SK-N-SH (cell line): ENCODE data around the gene IL17RB. TPM values are rescaled to one million over a fixed set of nuclear protein-coding genes. Genes with fewer than 3 reads are reported as not detected.

Source experiments
- CTCF ChIA-PET: fragments of 300-600, 350-600 bp; formaldehyde crosslinking; extraction: SDS; loops from one replicate; lab custom pipeline; 2021; lab: Yijun Ruan, JAX
- POLR2A ChIA-PET: fragments of 350-600 bp; sonication (Branson Sonifier 250); formaldehyde crosslinking; extraction: SDS; loops from one replicate; lab custom pipeline; 2020; ENCODE audit warnings: antibody characterized with exemption, inconsistent platforms; lab: Yijun Ruan, JAX
- DNase-seq: peaks from one replicate; pipeline ENCODE4 v3.0.0; 2012
- H2AFZ ChIP-seq: fragments of 200-600 bp; sonication (generic); 2 replicates; pipeline ENCODE4 v1.8.1; 2016; ENCODE audit warnings: antibody characterized with exemption, mild to moderate bottlenecking, low read depth
- H3F3A ChIP-seq: fragments of 200-600 bp; sonication (generic); replicated peaks from 2 replicates; pipeline ENCODE3; 2016; ENCODE audit warnings: antibody characterized with exemption, mild to moderate bottlenecking; ENCODE audit not compliant: insufficient read depth
- H3K27ac ChIP-seq, 2 experiments: fragments of 200-500 bp in 1 of 2; fragments of 200-600 bp in 1 of 2; sonication (Bioruptor generic) in 1 of 2; sonication (generic), shearing (Covaris generic) in 1 of 2; 2 replicates each; pipeline versions ENCODE4 v1.5.1 to v1.6.1; 2014 to 2016; ENCODE audit warnings: low read depth in 2 of 2, inconsistent platforms in 1 of 2, low read length in 1 of 2, mild to moderate bottlenecking in 1 of 2, mixed read lengths in 1 of 2
- H3K27me3 ChIP-seq: fragments of 200-600 bp; sonication (generic), shearing (Covaris generic); 2 replicates; pipeline ENCODE4 v1.6.1; 2016; ENCODE audit warnings: mixed run types; ENCODE audit not compliant: insufficient read depth
- H3K36me3 ChIP-seq, 2 experiments: fragments of 200-500 bp in 1 of 2; fragments of 200-600 bp in 1 of 2; sonication (Bioruptor generic) in 1 of 2; sonication (generic) in 1 of 2; replicated peaks in 1 of 2; 2 replicates each; pipeline versions ENCODE3 to v1.5.1; 2014 to 2016; ENCODE audit warnings: low read length in 1 of 2, mild to moderate bottlenecking in 1 of 2; ENCODE audit not compliant: insufficient read depth in 2 of 2, control insufficient read depth in 1 of 2
- H3K4me1 ChIP-seq, 2 experiments: fragments of 200-500 bp in 1 of 2; fragments of 200-600 bp in 1 of 2; sonication (Bioruptor generic) in 1 of 2; sonication (generic), shearing (Covaris generic) in 1 of 2; 2 replicates each; pipeline versions ENCODE4 v1.5.1 to v1.6.1; 2014 to 2016; ENCODE audit warnings: low read depth in 1 of 2, low read length in 1 of 2, mixed run types in 1 of 2; ENCODE audit not compliant: insufficient read depth in 2 of 2, control insufficient read depth in 1 of 2
- H3K4me2 ChIP-seq: fragments of 200-600 bp; sonication (generic), shearing (Covaris generic); 2 replicates; pipeline ENCODE4 v1.6.1; 2017; ENCODE audit warnings: mixed run types
- H3K4me3 ChIP-seq, 2 experiments: fragments of 200-500 bp in 1 of 2; fragments of 200-600 bp in 1 of 2; sonication (Bioruptor generic) in 1 of 2; sonication (generic), shearing (Covaris generic) in 1 of 2; 2 replicates each; pipeline versions ENCODE4 v1.5.1 to v1.8.1; 2014 to 2016; ENCODE audit warnings: low read depth in 2 of 2, inconsistent platforms in 1 of 2, low read length in 1 of 2, mild to moderate bottlenecking in 1 of 2, mixed read lengths in 1 of 2, moderate library complexity in 1 of 2
- H3K79me2 ChIP-seq: fragments of 200-600 bp; sonication (generic); 2 replicates; pipeline ENCODE4 v1.8.1; 2017; ENCODE audit warnings: mild to moderate bottlenecking; ENCODE audit not compliant: insufficient read depth
- H3K9ac ChIP-seq: fragments of 200-600 bp; sonication (generic); 2 replicates; pipeline ENCODE4 v1.6.1; 2017; ENCODE audit warnings: mixed run types
- H3K9me2 ChIP-seq: fragments of 200-600 bp; sonication (generic); 2 replicates; pipeline ENCODE4 v1.6.1; 2017; ENCODE audit warnings: mixed run types
- H3K9me3 ChIP-seq: fragments of 200-600 bp; sonication (generic); 2 replicates; pipeline ENCODE4 v1.6.1; 2017; ENCODE audit warnings: mixed run types, mild to moderate bottlenecking, moderate library complexity
- H4K20me1 ChIP-seq: fragments of 200-600 bp; sonication (generic); 2 replicates; pipeline ENCODE4 v1.6.1; 2017; ENCODE audit warnings: mild to moderate bottlenecking, mixed run types; ENCODE audit not compliant: insufficient read depth
- EP300 ChIP-seq, 2 experiments: IDR thresholded peaks; 2 replicates each; pipeline versions ENCODE4 v1.4.0 to v1.6.1; 2012; ENCODE audit warnings: borderline replicate concordance in 1 of 2, low read depth in 1 of 2, low read length in 1 of 2
- EZH2phosphoT487 ChIP-seq: fragments of 200-600 bp; sonication (generic); IDR thresholded peaks from 2 replicates; pipeline ENCODE4 v1.6.1; 2017; ENCODE audit warnings: low read depth, mixed run types, mild to moderate bottlenecking, antibody characterized with exemption, moderate library complexity, borderline replicate concordance
- FOSL2 ChIP-seq: IDR thresholded peaks from 2 replicates; pipeline ENCODE4 v1.4.0; 2012; ENCODE audit warnings: low read depth, mild to moderate bottlenecking, moderate library complexity, borderline replicate concordance
- FOXJ3 ChIP-seq: sonication (generic); formaldehyde crosslinking; IDR thresholded peaks from 2 replicates; pipeline ENCODE4 v1.5.1; 2020; ENCODE audit warnings: mild to moderate bottlenecking, missing genetic modification reagents
- FOXM1 ChIP-seq: IDR thresholded peaks from 2 replicates; pipeline ENCODE4 v1.4.0; 2012; ENCODE audit warnings: low read depth, mild to moderate bottlenecking
- JUND ChIP-seq: IDR thresholded peaks from 2 replicates; pipeline ENCODE4 v1.4.0; 2012
- NRF1 ChIP-seq: IDR thresholded peaks from 2 replicates; pipeline ENCODE4 v1.6.1; 2012; ENCODE audit warnings: low read depth, mild to moderate bottlenecking, low read length
- RAD21 ChIP-seq: IDR thresholded peaks from 2 replicates; pipeline ENCODE4 v1.6.1; 2012; ENCODE audit warnings: mild to moderate bottlenecking, low read length
- RCOR1 ChIP-seq: fragments of 150-350 bp; IDR thresholded peaks from 2 replicates; pipeline ENCODE4 v1.6.1; 2017; ENCODE audit warnings: antibody characterized with exemption, low read length
- SIN3A ChIP-seq: IDR thresholded peaks from 2 replicates; pipeline ENCODE4 v1.6.1; 2012; ENCODE audit warnings: low read depth, mild to moderate bottlenecking, low read length, moderate library complexity, borderline replicate concordance
- TCF12 ChIP-seq: IDR thresholded peaks from 2 replicates; pipeline ENCODE4 v1.4.0; 2012
- YY1 ChIP-seq: IDR thresholded peaks from 2 replicates; pipeline ENCODE4 v1.4.0; 2012; ENCODE audit warnings: low read depth, mild to moderate bottlenecking
- WGBS: methylation state at CpG from one replicate; pipeline ENCODE4 v1.1.6; 2017; ENCODE audit warnings: low lambda C conversion rate; 5-methylcytosine and 5-hydroxymethylcytosine counted together
- polyA plus RNA-seq, 3 experiments: library from polyadenylated mRNA; depleted of rRNA; stranded (reverse); fragments of >200 nt; gene quantifications; 2 replicates each; pipeline ENCODE4 v1.2.3, GENCODE V29; 2012
- TF ChIP-seq, protein P1 (sequence below): IDR thresholded peaks from 2 replicates; pipeline ENCODE4 v1.4.0; 2012; ENCODE audit warnings: low read depth, borderline replicate concordance
- TF ChIP-seq, protein P2 (sequence below): IDR thresholded peaks from 2 replicates; pipeline ENCODE4 v1.4.0; 2012; ENCODE audit warnings: low read depth
- TF ChIP-seq, protein P3 (sequence below): IDR thresholded peaks from 2 replicates; pipeline ENCODE4 v1.4.0; 2012; ENCODE audit warnings: low read depth, borderline replicate concordance

IL17RB gene
- polyA plus RNA-seq, 1 of the 3 experiments (the other 2 are of a cell fraction), result 0.10 TPM

DNA sequence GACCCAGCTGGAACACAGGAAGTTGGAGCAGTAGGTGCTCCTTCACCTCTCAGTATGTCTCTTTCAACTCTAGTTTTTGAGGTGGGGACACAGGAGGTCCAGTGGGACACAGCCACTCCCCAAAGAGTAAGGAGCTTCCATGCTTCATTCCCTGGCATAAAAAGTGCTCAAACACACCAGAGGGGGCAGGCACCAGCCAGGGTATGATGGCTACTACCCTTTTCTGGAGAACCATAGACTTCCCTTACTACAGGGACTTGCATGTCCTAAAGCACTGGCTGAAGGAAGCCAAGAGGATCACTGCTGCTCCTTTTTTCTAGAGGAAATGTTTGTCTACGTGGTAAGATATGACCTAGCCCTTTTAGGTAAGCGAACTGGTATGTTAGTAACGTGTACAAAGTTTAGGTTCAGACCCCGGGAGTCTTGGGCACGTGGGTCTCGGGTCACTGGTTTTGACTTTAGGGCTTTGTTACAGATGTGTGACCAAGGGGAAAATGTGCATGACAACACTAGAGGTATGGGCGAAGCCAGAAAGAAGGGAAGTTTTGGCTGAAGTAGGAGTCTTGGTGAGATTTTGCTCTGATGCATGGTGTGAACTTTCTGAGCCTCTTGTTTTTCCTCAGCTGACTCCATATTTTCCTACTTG, 11.9 kb downstream of the IL17RB start:
- Histone ChIP-seq H3K27me3 (no peaks in the 10 kb centered on the region), H3K9me3 (no peaks in the 10 kb centered on the region), H4K20me1 (no peaks in the 10 kb centered on the region), H3K4me3 (no peak overlapping the region), H3K9ac (no peak overlapping the region), H2AFZ (no peak overlapping the region), H3K27ac (no peak overlapping the region), H3K79me2 (no peaks in the 10 kb centered on the region), H3K36me3 (peaks cover 14 to 36% of the 10 kb centered on the region in 2 experiments), H3K4me2 (no peak overlapping the region), H3F3A (no peaks in the 10 kb centered on the region), H3K9me2 (peaks cover 2% of the 10 kb centered on the region; the same call in 1 of the 2 replicates), H3K4me1 (no peaks in the 10 kb centered on the region)
- 87% methylated on average over 7 of the region's 7 CpGs for WGBS
- ChIA-PET POLR2A (no interaction called here), CTCF (interaction anchor here (1.0 to 1.4 kb wide), 2 partner anchors 18 to 148 kb away, joined by 3 read pairs; no protein-coding TSS in a partner anchor)
- TF ChIP-seq FOSL2 (no peak), RAD21 (no peak), EP300 (IDR thresholded peaks at IDR 0.05; ENCODE audit: borderline replicate concordance in 1 of 2, low read depth in 1 of 2, low read length in 1 of 2) (no peak), JUND (no peak), NRF1 (no peak), TCF12 (no peak), EZH2phosphoT487 (no peak), FOXJ3 (no peak), SIN3A (no peak)
- TF ChIP-seq, protein P1, sequence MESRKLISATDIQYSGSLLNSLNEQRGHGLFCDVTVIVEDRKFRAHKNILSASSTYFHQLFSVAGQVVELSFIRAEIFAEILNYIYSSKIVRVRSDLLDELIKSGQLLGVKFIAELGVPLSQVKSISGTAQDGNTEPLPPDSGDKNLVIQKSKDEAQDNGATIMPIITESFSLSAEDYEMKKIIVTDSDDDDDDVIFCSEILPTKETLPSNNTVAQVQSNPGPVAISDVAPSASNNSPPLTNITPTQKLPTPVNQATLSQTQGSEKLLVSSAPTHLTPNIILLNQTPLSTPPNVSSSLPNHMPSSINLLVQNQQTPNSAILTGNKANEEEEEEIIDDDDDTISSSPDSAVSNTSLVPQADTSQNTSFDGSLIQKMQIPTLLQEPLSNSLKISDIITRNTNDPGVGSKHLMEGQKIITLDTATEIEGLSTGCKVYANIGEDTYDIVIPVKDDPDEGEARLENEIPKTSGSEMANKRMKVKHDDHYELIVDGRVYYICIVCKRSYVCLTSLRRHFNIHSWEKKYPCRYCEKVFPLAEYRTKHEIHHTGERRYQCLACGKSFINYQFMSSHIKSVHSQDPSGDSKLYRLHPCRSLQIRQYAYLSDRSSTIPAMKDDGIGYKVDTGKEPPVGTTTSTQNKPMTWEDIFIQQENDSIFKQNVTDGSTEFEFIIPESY, result no peak
- TF ChIP-seq, protein P2, sequence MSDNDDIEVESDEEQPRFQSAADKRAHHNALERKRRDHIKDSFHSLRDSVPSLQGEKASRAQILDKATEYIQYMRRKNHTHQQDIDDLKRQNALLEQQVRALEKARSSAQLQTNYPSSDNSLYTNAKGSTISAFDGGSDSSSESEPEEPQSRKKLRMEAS, result no peak
- TF ChIP-seq, protein P3, sequence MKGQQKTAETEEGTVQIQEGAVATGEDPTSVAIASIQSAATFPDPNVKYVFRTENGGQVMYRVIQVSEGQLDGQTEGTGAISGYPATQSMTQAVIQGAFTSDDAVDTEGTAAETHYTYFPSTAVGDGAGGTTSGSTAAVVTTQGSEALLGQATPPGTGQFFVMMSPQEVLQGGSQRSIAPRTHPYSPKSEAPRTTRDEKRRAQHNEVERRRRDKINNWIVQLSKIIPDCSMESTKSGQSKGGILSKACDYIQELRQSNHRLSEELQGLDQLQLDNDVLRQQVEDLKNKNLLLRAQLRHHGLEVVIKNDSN, result no peak
- DNase-seq, result no peak

DNA sequence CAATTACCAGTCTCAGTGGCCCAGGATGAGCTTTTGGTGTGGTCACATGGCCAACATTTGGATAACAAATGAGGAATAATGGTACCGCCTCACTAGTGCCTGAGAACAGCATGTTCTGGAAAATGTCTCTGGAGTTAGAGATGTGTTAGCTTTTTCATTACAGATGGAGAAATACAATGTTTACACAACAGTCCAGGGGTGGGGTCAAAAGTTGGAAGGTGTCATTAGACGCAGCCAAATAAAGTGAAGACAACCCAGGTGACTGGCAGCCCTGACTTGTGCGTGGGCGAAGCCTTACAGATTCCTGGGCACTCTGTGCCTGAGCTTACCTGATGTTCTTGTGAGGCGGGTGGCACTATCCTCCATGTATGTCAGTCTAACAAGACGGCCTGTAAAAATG, 12.8 kb downstream of the IL17RB start:
- no peaks in the 10 kb centered on the region for H3K9me3 ChIP-seq
- no peak overlapping the region for H3K4me2 ChIP-seq
- no peak for DNase-seq
- WGBS, result 97% methylated on average over 6 of the region's 6 CpGs
- H3K9ac ChIP-seq, result no peak overlapping the region
- ChIA-PET POLR2A (no interaction called here), CTCF (no interaction called here)
- H2AFZ ChIP-seq, result no peak overlapping the region
- H3K4me3 ChIP-seq, result no peak overlapping the region
- H3K36me3 ChIP-seq, result peaks cover 16 to 40% of the 10 kb centered on the region in 2 experiments
- no peaks in the 10 kb centered on the region for H3K27me3 ChIP-seq
- H3K27ac ChIP-seq, result no peak overlapping the region
- peaks cover 2% of the 10 kb centered on the region; the same call in 1 of the 2 replicates for H3K9me2 ChIP-seq
- TF ChIP-seq FOSL2 (no peak), YY1 (no peak), FOXM1 (no peak), RCOR1 (no peak)
- no peaks in the 10 kb centered on the region for H4K20me1 ChIP-seq
- H3K4me1 ChIP-seq, result no peaks in the 10 kb centered on the region
- no peaks in the 10 kb centered on the region for H3F3A ChIP-seq
- no peaks in the 10 kb centered on the region for H3K79me2 ChIP-seq
